COLO668 (cell line): Measurements from ENCODE around the gene NLRP14.

Source experiments
- DNase-seq: peaks from one replicate; lab custom pipeline; 2025; ENCODE audit not compliant: unreplicated experiment; lab: John Stamatoyannopoulos, UW

Gene NLRP14, protein sequence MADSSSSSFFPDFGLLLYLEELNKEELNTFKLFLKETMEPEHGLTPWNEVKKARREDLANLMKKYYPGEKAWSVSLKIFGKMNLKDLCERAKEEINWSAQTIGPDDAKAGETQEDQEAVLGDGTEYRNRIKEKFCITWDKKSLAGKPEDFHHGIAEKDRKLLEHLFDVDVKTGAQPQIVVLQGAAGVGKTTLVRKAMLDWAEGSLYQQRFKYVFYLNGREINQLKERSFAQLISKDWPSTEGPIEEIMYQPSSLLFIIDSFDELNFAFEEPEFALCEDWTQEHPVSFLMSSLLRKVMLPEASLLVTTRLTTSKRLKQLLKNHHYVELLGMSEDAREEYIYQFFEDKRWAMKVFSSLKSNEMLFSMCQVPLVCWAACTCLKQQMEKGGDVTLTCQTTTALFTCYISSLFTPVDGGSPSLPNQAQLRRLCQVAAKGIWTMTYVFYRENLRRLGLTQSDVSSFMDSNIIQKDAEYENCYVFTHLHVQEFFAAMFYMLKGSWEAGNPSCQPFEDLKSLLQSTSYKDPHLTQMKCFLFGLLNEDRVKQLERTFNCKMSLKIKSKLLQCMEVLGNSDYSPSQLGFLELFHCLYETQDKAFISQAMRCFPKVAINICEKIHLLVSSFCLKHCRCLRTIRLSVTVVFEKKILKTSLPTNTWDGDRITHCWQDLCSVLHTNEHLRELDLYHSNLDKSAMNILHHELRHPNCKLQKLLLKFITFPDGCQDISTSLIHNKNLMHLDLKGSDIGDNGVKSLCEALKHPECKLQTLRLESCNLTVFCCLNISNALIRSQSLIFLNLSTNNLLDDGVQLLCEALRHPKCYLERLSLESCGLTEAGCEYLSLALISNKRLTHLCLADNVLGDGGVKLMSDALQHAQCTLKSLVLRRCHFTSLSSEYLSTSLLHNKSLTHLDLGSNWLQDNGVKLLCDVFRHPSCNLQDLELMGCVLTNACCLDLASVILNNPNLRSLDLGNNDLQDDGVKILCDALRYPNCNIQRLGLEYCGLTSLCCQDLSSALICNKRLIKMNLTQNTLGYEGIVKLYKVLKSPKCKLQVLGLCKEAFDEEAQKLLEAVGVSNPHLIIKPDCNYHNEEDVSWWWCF

DNA sequence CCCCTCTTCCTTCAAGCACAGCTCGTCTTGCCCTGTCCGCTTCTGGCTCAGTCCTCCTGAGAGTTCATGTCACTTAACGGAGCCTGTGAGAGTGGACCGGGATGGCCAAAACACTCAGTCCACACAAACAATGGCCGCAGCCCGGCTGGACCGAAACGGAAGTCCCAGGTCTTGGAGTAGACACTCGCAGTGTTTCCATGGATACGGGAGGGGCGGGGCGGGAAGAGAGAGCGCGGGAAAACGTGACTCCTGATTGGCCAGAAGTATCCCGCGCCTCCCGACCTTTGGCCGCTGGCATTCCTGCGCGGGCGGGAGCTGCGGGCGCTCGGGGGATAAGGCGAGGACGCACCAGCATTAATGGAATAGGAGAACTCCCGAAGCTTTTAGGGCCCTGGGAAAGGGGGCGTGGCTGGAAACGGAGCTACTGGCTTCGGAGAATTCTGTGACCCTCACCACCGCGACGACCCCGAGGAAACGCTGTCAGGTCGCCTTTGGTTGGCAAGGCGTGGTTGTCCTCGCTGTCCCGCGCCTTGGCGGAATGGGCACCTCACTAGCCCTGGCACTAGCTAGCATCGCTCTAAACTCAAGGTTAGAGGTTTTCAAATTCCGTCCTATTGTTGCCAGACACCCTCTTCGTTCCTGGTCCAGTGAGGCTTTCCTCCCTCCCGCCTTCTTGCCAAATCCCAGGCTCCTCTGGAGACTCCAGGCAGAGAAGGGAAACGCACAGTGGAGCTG lies at the start of gene NLRP14, which contains the start of gene ZNF214:
Gene NLRP14 (plus strand): TSS at position 297 of the 735 bp plus-strand sequence. CDS start 18,108 bp downstream, outside the sequence.
Gene ZNF214 (minus strand): TSS at position 164 of the 735 bp plus-strand sequence. CDS start 17,511 bp downstream, outside the sequence.
- peak; percentile 96 for DNase-seq

DNA sequence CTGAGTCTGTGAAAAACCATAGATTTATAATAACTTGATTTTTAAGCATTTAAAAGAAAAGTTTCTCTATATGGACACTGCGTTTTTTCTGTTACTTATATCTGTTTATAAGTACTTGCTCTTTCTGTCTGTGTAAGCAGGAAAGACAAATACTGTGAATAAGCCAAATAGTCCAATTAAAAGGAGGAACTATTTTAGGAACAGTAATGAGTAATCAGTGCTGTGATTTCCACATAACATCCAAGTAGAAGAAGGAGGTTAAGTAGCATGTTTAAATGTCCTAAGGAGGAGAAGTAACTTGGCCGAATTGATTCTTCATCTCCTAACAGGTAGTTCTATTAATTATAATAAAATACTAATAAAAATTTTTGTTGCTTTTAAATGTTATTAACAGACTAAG lies 40.9 kb upstream of the NLRP14 start:
- DNase-seq, result no peak

DNA sequence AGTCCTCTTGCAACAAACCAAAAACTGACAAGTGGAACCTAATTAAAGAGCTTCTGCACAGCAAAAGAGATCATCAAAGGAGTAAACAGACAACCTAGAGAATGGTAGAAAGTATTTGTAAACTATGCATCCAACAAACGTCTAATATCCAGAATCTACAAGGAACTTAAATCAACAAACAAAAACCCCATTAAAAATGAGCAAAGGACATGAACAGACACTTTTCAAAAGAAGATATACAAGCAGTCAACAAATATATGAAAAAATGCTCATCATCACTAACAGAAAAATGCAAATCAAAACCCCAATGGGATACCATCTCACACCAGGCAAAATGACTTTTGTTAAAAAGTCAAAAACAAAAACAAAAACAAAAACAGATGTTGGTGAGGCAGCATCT lies 33.8 kb upstream of the NLRP14 start:
- DNase-seq, result no peak

DNA sequence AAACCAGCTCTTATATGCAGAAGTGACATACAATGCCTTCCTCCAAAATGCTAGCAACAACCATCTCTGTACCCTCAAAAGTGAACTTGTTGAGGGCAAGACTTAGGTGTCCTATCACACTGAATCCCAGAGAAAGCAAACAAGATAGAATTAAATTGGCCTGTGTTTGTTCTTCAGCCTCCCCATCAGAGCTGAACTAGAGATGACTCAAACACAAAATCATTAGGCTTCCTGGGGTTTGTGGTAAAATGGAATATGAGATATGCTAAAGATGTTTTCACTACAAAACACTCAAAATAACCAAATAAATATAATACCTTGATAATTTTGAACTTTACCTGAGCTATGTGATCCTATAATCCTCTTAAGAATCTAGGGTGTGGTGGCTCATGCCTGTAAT lies 31.8 kb upstream of the NLRP14 start:
- DNase-seq, result no peak

- no peak for DNase-seq
Measured at GRCh38 chr11:6991227-6991626, 29.1 kb upstream of the NLRP14 start.

- DNase-seq, result no peak
Measured at GRCh38 chr11:6992026-6992425, 28.3 kb upstream of the NLRP14 start.

- no peak for DNase-seq
Measured at GRCh38 chr11:6992457-6993417, 27.5 kb upstream of the NLRP14 start.

DNA sequence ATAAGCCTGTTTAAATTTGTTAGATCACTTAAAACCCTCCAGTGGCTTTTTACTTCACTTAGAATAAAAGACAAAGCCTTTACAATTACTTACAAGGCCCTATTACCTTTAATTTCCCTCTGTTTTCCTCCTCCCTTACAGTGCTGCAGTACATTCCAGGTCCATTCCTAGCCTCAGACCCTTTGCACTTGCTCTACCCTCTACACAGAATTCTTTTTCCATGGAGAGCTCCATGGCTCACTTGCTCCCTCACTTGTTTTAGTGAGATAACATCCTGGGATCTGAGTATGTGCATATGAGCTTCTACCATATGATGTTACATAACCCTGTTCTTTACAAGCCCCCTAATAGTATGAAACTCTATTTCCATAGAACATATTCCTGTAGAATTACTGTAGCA lies 24.6 kb upstream of the NLRP14 start:
- no peak for DNase-seq

- no peak for DNase-seq
Measured at GRCh38 chr11:7004482-7004881, 15.8 kb upstream of the NLRP14 start.

- DNase-seq, result no peak
Measured at GRCh38 chr11:7014118-7014517, 6.2 kb upstream of the NLRP14 start.

DNA sequence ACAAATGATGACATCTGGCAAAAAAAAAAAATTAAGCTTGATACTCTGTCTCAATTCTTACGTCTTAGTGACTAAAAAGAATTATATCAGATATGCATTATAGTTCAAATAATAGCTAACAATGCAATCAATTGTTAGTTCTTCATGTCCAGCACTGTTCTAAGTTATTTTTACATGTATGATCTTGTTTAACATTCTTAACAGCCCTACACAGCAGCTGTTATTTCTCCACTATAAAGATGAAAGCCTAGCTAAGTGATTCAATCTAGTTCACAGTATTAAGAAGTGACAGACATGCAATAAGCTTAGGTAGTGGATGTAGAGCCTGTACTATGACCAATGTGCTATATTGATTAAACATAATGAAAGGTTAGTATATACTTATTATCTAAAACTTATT lies 4.3 kb upstream of the NLRP14 start:
- DNase-seq, result no peak

- DNase-seq, result peak; percentile 45
Measured at GRCh38 chr11:7019500-7020182, 638 bp upstream of the NLRP14 start.

DNA sequence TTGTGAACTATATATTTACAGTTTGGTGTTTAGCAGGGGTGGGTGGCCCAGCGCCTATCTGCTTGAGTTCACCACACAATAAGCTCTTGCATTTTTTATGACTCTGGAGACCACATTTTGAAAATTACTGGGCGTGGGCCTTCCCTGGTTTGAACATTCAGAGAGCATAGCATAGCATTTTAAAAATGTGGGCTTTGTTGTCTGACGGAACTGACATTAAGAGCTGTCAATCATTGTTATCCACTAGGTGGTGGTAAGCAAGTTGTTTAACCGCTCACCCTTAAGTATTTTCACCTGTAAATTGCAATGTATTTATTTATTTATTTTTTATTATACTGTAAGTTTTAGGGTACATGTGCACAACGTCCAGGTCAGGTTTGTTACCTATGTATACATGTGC lies 1.0 kb downstream of the NLRP14 start:
- DNase-seq, result no peak

- DNase-seq, result no peak
Measured at GRCh38 chr11:7028141-7028540, 7.9 kb downstream of the NLRP14 start.

DNA sequence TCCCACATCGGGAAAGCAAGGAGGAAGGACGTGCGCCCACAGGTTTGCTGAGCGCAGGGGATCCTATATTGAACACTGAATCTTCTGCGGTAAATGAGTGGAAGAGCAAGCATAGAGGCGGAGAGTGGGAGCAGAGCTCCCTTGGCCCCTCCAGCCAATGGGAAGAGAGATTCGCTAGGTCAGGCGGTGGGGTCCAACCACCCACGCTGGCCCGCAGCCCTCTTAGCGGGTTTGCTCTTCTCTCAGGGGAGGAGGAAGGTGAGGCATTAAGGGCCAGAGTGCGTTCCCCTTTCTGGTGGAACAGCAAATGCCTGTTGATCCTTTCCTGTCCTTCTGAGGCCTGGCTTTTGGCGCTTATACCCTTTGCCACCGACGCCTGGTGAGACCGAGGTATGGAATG lies 10.6 kb downstream of the NLRP14 start:
- no peak for DNase-seq

- no peak for DNase-seq
Measured at GRCh38 chr11:7031471-7031871, 11.2 kb downstream of the NLRP14 start.

- no peak for DNase-seq
Measured at GRCh38 chr11:7032692-7033091, 12.4 kb downstream of the NLRP14 start.

- DNase-seq, result no peak
Measured at GRCh38 chr11:7034019-7034418, 13.7 kb downstream of the NLRP14 start.
